Activated CD8-positive, alpha-beta memory T cell treated with anti-CD3 and anti-CD28 coated beads, Interleukin-2, amount 50 U/mL, for 48 hours (primary cell): ENCODE results near the gene HMGCR.

Source experiments
- DNase-seq: peaks from one replicate; pipeline ENCODE4 v3.0.0-alpha.2; 2020

Gene HMGCR

DNA sequence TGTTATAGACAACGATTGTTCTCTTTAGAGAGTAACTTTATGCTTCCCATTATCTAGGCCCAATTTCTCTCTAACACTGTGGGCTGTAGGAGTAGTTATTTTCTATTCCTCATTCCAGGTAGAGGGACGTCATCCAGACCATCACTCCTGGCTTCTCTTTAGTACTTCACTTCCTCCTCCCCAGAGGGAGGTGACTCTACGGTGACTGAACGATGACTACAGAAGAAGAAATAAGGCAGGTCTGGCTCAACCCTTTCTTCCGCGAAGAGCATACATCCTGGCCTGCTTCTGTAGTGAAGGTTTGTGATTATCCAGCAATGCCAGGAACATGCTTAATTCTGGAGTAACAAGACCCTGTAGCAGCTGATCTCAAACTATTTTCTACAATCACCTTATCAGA, 50.8 kb downstream of the HMGCR start:
- no peak for DNase-seq

DNA sequence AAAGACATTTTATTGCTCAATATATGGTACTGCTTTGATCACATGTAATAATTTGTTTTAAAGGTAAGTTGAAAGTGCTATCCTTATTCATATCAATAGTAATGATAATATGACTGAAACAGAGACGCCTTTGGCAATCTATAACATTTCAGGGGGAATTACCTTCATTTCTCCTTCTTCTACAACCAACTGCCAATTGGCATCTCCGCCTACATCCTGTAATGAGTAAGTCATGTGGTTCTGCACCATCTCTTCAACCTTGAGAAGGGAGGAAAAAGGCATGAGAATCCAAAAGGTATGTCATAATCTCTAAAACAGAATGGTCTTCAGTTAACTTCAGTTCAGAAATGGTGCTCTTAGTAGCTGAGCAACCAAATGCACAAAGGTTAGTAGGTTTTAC, 52.4 kb downstream of the HMGCR start:
- DNase-seq = no peak

DNA sequence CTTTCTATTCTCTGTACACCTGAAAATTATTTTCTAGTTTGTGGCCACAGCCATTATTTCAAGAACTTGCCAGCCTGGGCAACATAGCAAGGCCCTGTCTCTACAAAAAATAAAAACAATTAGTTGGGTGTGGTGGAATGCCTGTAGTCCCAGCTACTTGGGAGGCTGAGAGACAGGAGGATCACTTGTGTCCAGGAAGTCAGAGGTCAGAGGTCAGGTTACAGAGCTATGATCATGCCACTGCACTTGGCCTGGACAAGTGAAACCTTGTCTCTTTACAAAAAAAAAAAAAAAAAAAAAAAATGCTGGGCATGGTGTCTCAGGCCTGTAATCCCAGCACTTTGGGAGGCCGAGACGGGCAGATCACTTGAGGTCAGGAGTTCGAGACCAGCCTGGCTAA, 58.3 kb downstream of the HMGCR start:
- DNase-seq = no peak

DNA sequence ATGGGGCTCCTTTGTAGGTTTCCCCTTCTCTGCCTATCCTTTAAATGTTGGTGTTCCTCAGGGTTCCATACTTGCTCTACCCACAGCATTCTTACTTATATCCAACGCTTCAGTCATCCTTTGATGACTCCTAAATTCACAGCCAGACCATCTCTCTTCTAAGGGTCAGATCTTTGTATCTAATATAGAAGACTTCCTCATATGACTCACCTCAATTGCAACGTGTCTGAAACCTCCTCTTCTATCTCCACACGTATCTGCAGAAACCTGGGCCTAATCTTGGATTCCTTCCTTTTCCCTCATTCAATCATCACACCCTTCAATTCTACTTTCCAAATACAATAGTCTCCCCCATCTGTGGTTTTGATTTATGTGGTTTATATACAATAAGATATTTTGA, 68.3 kb downstream of the HMGCR start:
- no peak for DNase-seq
